HL-60 (cell line): ENCODE results near the gene MOB3A.

Experiments
- POLR2AphosphoS5 ChIP-seq: IDR thresholded peaks from 2 replicates; pipeline ENCODE4 v1.6.1; 2012; ENCODE audit warnings: low read depth
- TF ChIP-seq, protein P1 (sequence below): IDR thresholded peaks from one replicate; pipeline ENCODE4 v1.5.1; 2011; ENCODE audit warnings: low read length, control low read depth, inconsistent platforms; ENCODE audit not compliant: insufficient read depth
- TF ChIP-seq, protein P2 (sequence below): IDR thresholded peaks from 2 replicates; pipeline ENCODE4 v1.6.1; 2012; ENCODE audit warnings: low read depth; ENCODE audit not compliant: insufficient replicate concordance

DNA sequence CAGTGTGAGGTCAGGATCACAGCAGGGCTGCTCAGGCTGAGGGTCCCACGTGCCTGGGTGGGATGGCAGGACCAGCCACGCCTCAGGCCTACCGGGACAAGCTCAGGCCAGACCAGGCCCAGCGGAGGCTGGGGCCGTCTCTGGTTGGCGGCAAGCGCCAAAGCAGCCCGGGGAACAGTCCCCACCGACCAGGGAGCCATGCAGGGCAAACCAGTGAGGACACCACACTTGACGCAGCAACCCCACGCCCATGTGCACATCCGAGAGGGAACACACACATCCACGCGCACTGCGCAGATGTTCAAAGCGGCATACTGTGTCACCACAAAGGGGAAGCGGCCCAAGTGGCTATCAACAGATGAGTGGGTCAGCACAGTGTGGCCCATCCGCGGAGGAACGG, 15.8 kb upstream of the MOB3A start:
- TF ChIP-seq, protein P1, sequence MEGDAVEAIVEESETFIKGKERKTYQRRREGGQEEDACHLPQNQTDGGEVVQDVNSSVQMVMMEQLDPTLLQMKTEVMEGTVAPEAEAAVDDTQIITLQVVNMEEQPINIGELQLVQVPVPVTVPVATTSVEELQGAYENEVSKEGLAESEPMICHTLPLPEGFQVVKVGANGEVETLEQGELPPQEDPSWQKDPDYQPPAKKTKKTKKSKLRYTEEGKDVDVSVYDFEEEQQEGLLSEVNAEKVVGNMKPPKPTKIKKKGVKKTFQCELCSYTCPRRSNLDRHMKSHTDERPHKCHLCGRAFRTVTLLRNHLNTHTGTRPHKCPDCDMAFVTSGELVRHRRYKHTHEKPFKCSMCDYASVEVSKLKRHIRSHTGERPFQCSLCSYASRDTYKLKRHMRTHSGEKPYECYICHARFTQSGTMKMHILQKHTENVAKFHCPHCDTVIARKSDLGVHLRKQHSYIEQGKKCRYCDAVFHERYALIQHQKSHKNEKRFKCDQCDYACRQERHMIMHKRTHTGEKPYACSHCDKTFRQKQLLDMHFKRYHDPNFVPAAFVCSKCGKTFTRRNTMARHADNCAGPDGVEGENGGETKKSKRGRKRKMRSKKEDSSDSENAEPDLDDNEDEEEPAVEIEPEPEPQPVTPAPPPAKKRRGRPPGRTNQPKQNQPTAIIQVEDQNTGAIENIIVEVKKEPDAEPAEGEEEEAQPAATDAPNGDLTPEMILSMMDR, result no peak
- TF ChIP-seq, protein P2, sequence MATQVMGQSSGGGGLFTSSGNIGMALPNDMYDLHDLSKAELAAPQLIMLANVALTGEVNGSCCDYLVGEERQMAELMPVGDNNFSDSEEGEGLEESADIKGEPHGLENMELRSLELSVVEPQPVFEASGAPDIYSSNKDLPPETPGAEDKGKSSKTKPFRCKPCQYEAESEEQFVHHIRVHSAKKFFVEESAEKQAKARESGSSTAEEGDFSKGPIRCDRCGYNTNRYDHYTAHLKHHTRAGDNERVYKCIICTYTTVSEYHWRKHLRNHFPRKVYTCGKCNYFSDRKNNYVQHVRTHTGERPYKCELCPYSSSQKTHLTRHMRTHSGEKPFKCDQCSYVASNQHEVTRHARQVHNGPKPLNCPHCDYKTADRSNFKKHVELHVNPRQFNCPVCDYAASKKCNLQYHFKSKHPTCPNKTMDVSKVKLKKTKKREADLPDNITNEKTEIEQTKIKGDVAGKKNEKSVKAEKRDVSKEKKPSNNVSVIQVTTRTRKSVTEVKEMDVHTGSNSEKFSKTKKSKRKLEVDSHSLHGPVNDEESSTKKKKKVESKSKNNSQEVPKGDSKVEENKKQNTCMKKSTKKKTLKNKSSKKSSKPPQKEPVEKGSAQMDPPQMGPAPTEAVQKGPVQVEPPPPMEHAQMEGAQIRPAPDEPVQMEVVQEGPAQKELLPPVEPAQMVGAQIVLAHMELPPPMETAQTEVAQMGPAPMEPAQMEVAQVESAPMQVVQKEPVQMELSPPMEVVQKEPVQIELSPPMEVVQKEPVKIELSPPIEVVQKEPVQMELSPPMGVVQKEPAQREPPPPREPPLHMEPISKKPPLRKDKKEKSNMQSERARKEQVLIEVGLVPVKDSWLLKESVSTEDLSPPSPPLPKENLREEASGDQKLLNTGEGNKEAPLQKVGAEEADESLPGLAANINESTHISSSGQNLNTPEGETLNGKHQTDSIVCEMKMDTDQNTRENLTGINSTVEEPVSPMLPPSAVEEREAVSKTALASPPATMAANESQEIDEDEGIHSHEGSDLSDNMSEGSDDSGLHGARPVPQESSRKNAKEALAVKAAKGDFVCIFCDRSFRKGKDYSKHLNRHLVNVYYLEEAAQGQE, result no peak
- TF ChIP-seq POLR2AphosphoS5, result no peak
